ENCODE measurements around the gene CHSY3. TPM values are rescaled to one million over a fixed set of nuclear protein-coding genes. Genes with fewer than 3 reads are reported as not detected.

CHSY3 gene
- total RNA-seq, 1 donor from 2014 or later, result 0.85 TPM

DNA sequence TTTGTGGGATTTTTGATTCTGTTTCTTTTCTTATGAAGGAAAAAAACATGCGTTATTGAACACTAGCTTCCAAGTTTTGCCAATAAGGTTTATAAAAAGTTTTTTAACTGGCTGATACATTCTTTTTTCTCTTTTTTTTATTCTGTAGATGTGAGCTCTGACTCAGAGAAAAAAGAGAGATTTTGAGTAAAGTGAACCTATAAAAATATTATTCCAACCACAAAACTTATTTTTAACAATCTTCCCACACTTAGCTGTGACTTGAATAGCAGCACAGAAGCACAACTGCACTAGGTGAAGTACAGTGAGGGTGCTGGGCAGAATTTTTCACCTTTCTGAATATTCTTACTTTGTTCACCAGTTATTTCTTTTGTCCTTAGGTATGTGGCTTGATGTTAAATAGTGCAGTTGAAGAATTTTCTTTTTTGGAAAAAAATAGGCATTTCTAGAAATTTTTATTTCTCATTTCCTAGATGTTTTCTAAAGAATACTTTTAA, 41.6 kb downstream of the CHSY3 start:
- H3K4me3 ChIP-seq, result no peak overlapping the region
- intact Hi-C loops (cut with micrococcal nuclease), result no loop called here
- DNase-seq, result no peak
- no peaks in the 10 kb centered on the region for H3K4me1 ChIP-seq
- TF ChIP-seq, protein P1, sequence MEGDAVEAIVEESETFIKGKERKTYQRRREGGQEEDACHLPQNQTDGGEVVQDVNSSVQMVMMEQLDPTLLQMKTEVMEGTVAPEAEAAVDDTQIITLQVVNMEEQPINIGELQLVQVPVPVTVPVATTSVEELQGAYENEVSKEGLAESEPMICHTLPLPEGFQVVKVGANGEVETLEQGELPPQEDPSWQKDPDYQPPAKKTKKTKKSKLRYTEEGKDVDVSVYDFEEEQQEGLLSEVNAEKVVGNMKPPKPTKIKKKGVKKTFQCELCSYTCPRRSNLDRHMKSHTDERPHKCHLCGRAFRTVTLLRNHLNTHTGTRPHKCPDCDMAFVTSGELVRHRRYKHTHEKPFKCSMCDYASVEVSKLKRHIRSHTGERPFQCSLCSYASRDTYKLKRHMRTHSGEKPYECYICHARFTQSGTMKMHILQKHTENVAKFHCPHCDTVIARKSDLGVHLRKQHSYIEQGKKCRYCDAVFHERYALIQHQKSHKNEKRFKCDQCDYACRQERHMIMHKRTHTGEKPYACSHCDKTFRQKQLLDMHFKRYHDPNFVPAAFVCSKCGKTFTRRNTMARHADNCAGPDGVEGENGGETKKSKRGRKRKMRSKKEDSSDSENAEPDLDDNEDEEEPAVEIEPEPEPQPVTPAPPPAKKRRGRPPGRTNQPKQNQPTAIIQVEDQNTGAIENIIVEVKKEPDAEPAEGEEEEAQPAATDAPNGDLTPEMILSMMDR (IDR thresholded peaks at IDR 0.05; ENCODE audit: borderline replicate concordance), result no peak
- no peaks in the 10 kb centered on the region for H3K27me3 ChIP-seq (ENCODE audit: low read depth)
- H3K27ac ChIP-seq (replicated peaks), result no peak overlapping the region
- no peaks in the 10 kb centered on the region for H3K9me3 ChIP-seq (replicated peaks)
- H3K36me3 ChIP-seq, result no peaks in the 10 kb centered on the region

DNA sequence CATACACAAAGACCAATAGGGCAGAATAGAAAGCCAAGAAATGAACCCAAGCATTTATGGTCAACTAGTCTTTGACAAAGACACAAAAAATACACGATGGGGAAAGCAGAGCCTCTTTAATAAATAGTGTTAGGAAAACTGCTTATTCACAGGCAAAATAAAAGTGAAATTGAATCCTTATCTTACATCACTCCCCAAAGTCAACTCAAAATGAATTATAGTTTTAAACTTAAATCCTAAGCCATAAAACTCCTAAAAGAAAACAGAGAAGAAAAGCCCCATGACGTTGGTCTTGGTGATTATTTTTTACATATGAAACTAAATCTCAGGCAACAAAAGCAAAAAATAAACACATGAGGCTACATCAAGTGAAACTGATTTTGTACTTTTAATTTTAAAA, 46.8 kb downstream of the CHSY3 start:
- no peaks in the 10 kb centered on the region for H3K36me3 ChIP-seq
- TF ChIP-seq, protein P1 (IDR thresholded peaks at IDR 0.05; ENCODE audit: borderline replicate concordance), result no peak
- H3K4me3 ChIP-seq, result no peak overlapping the region
- peaks cover 40% of the 10 kb centered on the region for H3K9me3 ChIP-seq (replicated peaks)
- no peaks in the 10 kb centered on the region for H3K27me3 ChIP-seq (ENCODE audit: low read depth)
- no peaks in the 10 kb centered on the region for H3K4me1 ChIP-seq
- no peak for DNase-seq
- intact Hi-C loops (cut with micrococcal nuclease), result no loop called here
- H3K27ac ChIP-seq (replicated peaks), result no peak overlapping the region

DNA sequence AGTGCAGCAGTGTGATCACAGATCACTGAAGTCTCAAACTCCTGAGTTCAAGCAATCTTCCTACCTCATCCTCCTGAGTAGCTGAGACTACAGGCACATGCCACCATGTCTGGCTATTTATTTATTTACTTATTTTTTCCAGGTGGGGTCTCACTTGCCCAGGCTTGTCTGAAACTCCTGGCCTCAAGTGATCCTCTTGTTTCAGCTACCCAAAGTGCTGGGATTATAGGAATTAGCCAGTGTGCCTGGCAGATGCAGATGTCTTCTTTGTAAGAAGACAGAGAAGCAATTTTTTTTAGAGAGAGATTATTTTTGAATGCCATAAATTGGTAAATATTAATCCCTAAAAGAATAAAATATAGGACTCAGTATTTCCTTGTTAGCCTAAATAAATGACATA, 54.3 kb downstream of the CHSY3 start:
- Histone ChIP-seq H3K4me1 (no peaks in the 10 kb centered on the region), H3K36me3 (no peaks in the 10 kb centered on the region), H3K9me3 (replicated peaks) (peaks cover 32% of the 10 kb centered on the region), H3K27ac (replicated peaks) (no peak overlapping the region), H3K27me3 (ENCODE audit: low read depth) (no peaks in the 10 kb centered on the region), H3K4me3 (no peak overlapping the region)
- TF ChIP-seq, protein P1 (IDR thresholded peaks at IDR 0.05; ENCODE audit: borderline replicate concordance), result no peak
- intact Hi-C loops (cut with micrococcal nuclease), result no loop called here
- no peak for DNase-seq

DNA sequence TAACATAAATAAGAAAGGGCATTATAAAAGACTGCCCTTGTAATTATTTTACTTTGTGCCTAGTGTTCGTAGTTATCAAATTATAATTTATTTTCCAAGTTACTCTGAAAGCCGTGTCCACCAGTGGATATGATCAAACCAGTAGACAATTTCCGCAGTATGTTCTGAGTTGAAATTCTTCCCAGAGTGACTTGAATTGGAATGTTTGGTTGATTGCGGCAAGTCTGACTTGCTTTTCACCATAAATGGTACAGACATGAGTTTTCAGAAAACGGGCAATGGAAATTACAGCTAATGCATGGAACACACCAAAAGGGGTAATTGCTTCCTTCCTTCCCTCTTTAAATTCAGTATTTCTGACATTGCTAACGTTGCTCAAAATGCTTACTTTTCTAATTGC, 56.6 kb downstream of the CHSY3 start:
- H3K36me3 ChIP-seq, result no peaks in the 10 kb centered on the region
- peaks cover 10% of the 10 kb centered on the region for H3K9me3 ChIP-seq (replicated peaks)
- no peak overlapping the region for H3K27ac ChIP-seq (replicated peaks)
- TF ChIP-seq, protein P1 (IDR thresholded peaks at IDR 0.05; ENCODE audit: borderline replicate concordance), result no peak
- DNase-seq, result no peak
- no peaks in the 10 kb centered on the region for H3K27me3 ChIP-seq (ENCODE audit: low read depth)
- H3K4me3 ChIP-seq, result no peak overlapping the region
- no peaks in the 10 kb centered on the region for H3K4me1 ChIP-seq
- intact Hi-C loops (cut with micrococcal nuclease), result no loop called here

DNA sequence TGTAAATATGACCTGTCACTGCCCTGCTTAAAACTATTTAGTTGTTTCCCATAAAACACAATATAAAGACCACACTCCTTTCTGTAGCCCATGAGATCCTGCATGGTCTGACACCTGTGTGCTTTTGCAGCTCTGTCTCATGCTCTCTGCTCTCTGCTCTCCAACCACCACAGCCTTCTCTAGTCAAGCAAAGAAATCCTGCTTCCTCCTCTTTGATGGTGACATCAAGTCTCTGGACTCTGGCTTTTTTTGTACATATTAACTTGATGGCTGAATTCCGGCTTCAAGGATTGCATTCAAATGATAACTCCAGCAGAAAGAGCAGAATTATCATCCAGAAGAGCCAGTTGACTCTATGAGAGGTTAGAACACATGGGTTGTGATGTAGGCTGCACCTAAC, 58.2 kb downstream of the CHSY3 start:
- no peaks in the 10 kb centered on the region for H3K4me1 ChIP-seq
- intact Hi-C loops (cut with micrococcal nuclease), result no loop called here
- H3K27ac ChIP-seq (replicated peaks), result no peak overlapping the region
- TF ChIP-seq, protein P1 (IDR thresholded peaks at IDR 0.05; ENCODE audit: borderline replicate concordance), result no peak
- no peak for DNase-seq
- no peaks in the 10 kb centered on the region for H3K9me3 ChIP-seq (replicated peaks)
- no peaks in the 10 kb centered on the region for H3K27me3 ChIP-seq (ENCODE audit: low read depth)
- no peak overlapping the region for H3K4me3 ChIP-seq
- H3K36me3 ChIP-seq, result no peaks in the 10 kb centered on the region

DNA sequence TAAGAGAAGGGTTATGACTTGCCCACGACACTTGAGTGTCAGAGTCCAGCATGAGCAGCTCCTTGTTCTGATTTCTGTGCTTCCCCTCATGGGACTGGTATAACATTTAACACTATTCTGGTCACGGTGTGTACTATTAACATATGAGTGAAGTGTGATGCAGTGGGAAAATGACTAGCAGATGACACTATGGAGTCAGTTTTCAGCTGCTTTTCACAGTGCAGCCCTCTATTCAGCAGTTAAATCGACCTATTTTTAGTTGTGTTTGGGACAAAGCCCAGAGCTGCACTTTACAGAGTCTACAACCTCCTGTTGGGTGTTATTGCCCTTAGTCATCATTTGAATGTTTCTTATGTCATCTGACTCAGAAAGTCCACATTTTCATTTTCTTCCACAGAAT, 59.1 kb downstream of the CHSY3 start:
- intact Hi-C loops (cut with micrococcal nuclease), result no loop called here
- H3K27ac ChIP-seq (replicated peaks), result no peak overlapping the region
- no peak for DNase-seq

More for the DNA sequence above, 59.1 kb downstream of the CHSY3 start:
- H3K27me3 ChIP-seq (ENCODE audit: low read depth), result no peaks in the 10 kb centered on the region
- H3K4me3 ChIP-seq, result no peak overlapping the region
- TF ChIP-seq, protein P1 (IDR thresholded peaks at IDR 0.05; ENCODE audit: borderline replicate concordance), result no peak
- no peaks in the 10 kb centered on the region for H3K4me1 ChIP-seq
- H3K9me3 ChIP-seq (replicated peaks), result no peaks in the 10 kb centered on the region
- no peaks in the 10 kb centered on the region for H3K36me3 ChIP-seq
